Liver (tissue), 9 donors: Measurements from ENCODE around the gene AGPAT3. TPM values are rescaled to one million over a fixed set of nuclear protein-coding genes. Genes with fewer than 3 reads are reported as not detected.

Experiments used
- DNase-seq: peaks from one replicate; pipeline ENCODE4 v3.0.0-alpha.2; 2017; ENCODE audit warnings: low spot score
- H3K27ac ChIP-seq, 2 donors: one replicate each; pipeline ENCODE4 v1.7.0; 2013; ENCODE audit warnings: inconsistent platforms in 2 of 2, low read length in 2 of 2, control low read depth in 1 of 2, low read depth in 1 of 2, mild to moderate bottlenecking in 1 of 2
- H3K27me3 ChIP-seq, 4 donors: one replicate each; pipeline versions ENCODE4 v1.6.1 to v1.7.0; 2013; ENCODE audit warnings: low read length in 3 of 4, inconsistent platforms in 1 of 4, mild to moderate bottlenecking in 1 of 4, moderate library complexity in 1 of 4; ENCODE audit not compliant: control insufficient read depth in 4 of 4, insufficient read depth in 4 of 4
- H3K36me3 ChIP-seq, 4 donors: one replicate each; pipeline versions ENCODE4 v1.6.1 to v1.7.0; 2013; ENCODE audit warnings: low read length in 3 of 4, mild to moderate bottlenecking in 3 of 4, low read depth in 1 of 4, moderate library complexity in 1 of 4; ENCODE audit not compliant: control insufficient read depth in 4 of 4, insufficient read depth in 3 of 4
- H3K4me1 ChIP-seq, 4 donors: one replicate each; pipeline versions ENCODE4 v1.6.1 to v1.7.0; 2013; ENCODE audit warnings: low read length in 3 of 4, mild to moderate bottlenecking in 3 of 4, moderate library complexity in 1 of 4; ENCODE audit not compliant: control insufficient read depth in 4 of 4, insufficient read depth in 4 of 4
- H3K4me3 ChIP-seq, 3 donors: one replicate each; pipeline versions ENCODE4 v1.6.1 to v1.7.0; 2013; ENCODE audit warnings: low read length in 3 of 3, control low read depth in 1 of 3, low read depth in 1 of 3, mild to moderate bottlenecking in 1 of 3
- H3K9ac ChIP-seq, 2 donors: one replicate each; pipeline ENCODE4 v1.7.0; 2013; ENCODE audit warnings: low read length in 2 of 2, mild to moderate bottlenecking in 2 of 2, moderate library complexity in 2 of 2, control low read depth in 1 of 2, low read depth in 1 of 2
- H3K9me3 ChIP-seq, 4 donors: one replicate each; pipeline versions ENCODE4 v1.6.1 to v1.7.0; 2013; ENCODE audit warnings: low read length in 3 of 4; ENCODE audit not compliant: control insufficient read depth in 4 of 4
- ATF3 ChIP-seq: IDR thresholded peaks from 2 replicates; pipeline ENCODE4 v1.6.1; 2016; ENCODE audit warnings: antibody characterized with exemption
- CTCF ChIP-seq: fragments of 150-350 bp; IDR thresholded peaks from 2 replicates; pipeline ENCODE4 v1.5.1; 2017; ENCODE audit warnings: improper control_type of control experiment, low read depth, low read length; ENCODE audit not compliant: missing input control
- EGR1 ChIP-seq, 2 donors: IDR thresholded peaks; 2 replicates each; pipeline ENCODE4 v1.6.1; 2016 to 2018; ENCODE audit warnings: antibody characterized with exemption in 2 of 2, low read depth in 2 of 2
- FOXA2 ChIP-seq: IDR thresholded peaks from 2 replicates; pipeline ENCODE4 v1.6.1; 2016; ENCODE audit warnings: antibody characterized with exemption
- GABPA ChIP-seq, 2 donors: IDR thresholded peaks in 1 of 2; conservative IDR thresholded peaks in 1 of 2; 2 replicates each; pipeline ENCODE4 v1.6.1; 2016; ENCODE audit warnings: antibody characterized with exemption in 2 of 2, mild to moderate bottlenecking in 1 of 2, moderate library complexity in 1 of 2
- HNF4A ChIP-seq, 2 donors: conservative IDR thresholded peaks; 2 replicates each; pipeline ENCODE4 v1.6.1; 2016; ENCODE audit warnings: antibody characterized with exemption in 2 of 2, mild to moderate bottlenecking in 2 of 2
- HNF4G ChIP-seq: IDR thresholded peaks from 2 replicates; pipeline ENCODE4 v1.6.1; 2016; ENCODE audit warnings: antibody characterized with exemption
- JUND ChIP-seq, 2 donors: IDR thresholded peaks; 2 replicates each; pipeline ENCODE4 v1.6.1; 2016; ENCODE audit warnings: antibody characterized with exemption in 2 of 2
- MAX ChIP-seq: IDR thresholded peaks from 2 replicates; pipeline ENCODE4 v1.6.1; 2016; ENCODE audit warnings: antibody characterized with exemption
- NR2F2 ChIP-seq: IDR thresholded peaks from 2 replicates; pipeline ENCODE4 v1.6.1; 2016; ENCODE audit warnings: antibody characterized with exemption
- RAD21 ChIP-seq, 2 donors: IDR thresholded peaks; 2 replicates each; pipeline ENCODE4 v1.6.1; 2016; ENCODE audit warnings: antibody characterized with exemption in 2 of 2, mild to moderate bottlenecking in 2 of 2
- REST ChIP-seq: IDR thresholded peaks from 2 replicates; pipeline ENCODE4 v1.6.1; 2016; ENCODE audit warnings: antibody characterized with exemption, mild to moderate bottlenecking
- RXRA ChIP-seq, 2 donors: IDR thresholded peaks; 2 replicates each; pipeline ENCODE4 v1.6.1; 2017 to 2018; ENCODE audit warnings: antibody characterized with exemption in 2 of 2, mild to moderate bottlenecking in 1 of 2
- SP1 ChIP-seq: IDR thresholded peaks from 2 replicates; pipeline ENCODE4 v1.6.1; 2018; ENCODE audit warnings: antibody characterized with exemption, mild to moderate bottlenecking
- TAF1 ChIP-seq: conservative IDR thresholded peaks from 2 replicates; pipeline ENCODE4 v1.6.1; 2016; ENCODE audit warnings: antibody characterized with exemption, mild to moderate bottlenecking
- YY1 ChIP-seq: IDR thresholded peaks from 2 replicates; pipeline ENCODE4 v1.6.1; 2016; ENCODE audit warnings: antibody characterized with exemption, mild to moderate bottlenecking
- WGBS: extraction: QIAGEN DNeasy Blood & Tissue Kit; methylation state at CpG from one replicate; pipeline ENCODE4 v1.1.7; 2013; 5-methylcytosine and 5-hydroxymethylcytosine counted together
- polyA plus RNA-seq, 2 donors: library from polyadenylated mRNA; stranded (reverse) in 1 of 2; unstranded in 1 of 2; fragments of 200-250 nt in 1 of 2; fragments of >200 nt in 1 of 2; fragmentation: Nextera tagmentation in 1 of 2; extraction: Ambion mirVana in 1 of 2; gene quantifications; one replicate each; pipeline versions ENCODE4 v1.2.1 to v1.2.3, GENCODE V29; 2013 to 2015
- total RNA-seq, 2 donors: library from RNA; depleted of rRNA; stranded (reverse); fragments of >200 nt; gene quantifications; one replicate each; pipeline ENCODE4 v1.2.3, GENCODE V29; 2014
- donor health status: healthy.
- donor health status: healthy.
- donor health status: healthy.
- donor health status: healthy.
- donor health status: healthy.

Gene AGPAT3
- total and polyA plus RNA-seq, 4 donors, result 32.3 to 148 (median 59.8) TPM

- Histone ChIP-seq H3K9ac (no peak overlapping the region), H3K27ac (peak overlapping the region in 1 of 2 donors; percentile 9), H3K4me1 (peaks cover 6 to 52% (median 35%) of the 10 kb centered on the region in 4 donors), H3K36me3 (no peaks in the 10 kb centered on the region), H3K4me3 (no peak overlapping the region), H3K9me3 (no peaks in the 10 kb centered on the region), H3K27me3 (no peaks in the 10 kb centered on the region)
- TF ChIP-seq RAD21 (IDR thresholded peaks at IDR 0.05) (peak in 1 of 2 donors; percentile 35), REST (peak; percentile 49), RXRA (IDR thresholded peaks at IDR 0.05) (peak in 1 of 2 donors; percentile 10), EGR1 (IDR thresholded peaks at IDR 0.05; ENCODE audit: low read depth in 2 of 2) (no peak), JUND (IDR thresholded peaks at IDR 0.05) (peak; percentile 72 to 81), HNF4A (conservative IDR thresholded peaks at IDR 0.05) (peak in 1 of 2 donors; percentile 12), FOXA2 (no peak), ATF3 (no peak)
- WGBS, result 67% methylated on average over 14 of the region's 14 CpGs
- no peak for DNase-seq
These were observed 15.3 kb downstream of the AGPAT3 start for GRCh38 chr21:43880111-43880985.

- Histone ChIP-seq H3K4me1 (peaks cover 8 to 58% (median 38%) of the 10 kb centered on the region in 4 donors), H3K4me3 (no peak overlapping the region), H3K36me3 (no peaks in the 10 kb centered on the region), H3K27ac (no peak overlapping the region), H3K9me3 (no peaks in the 10 kb centered on the region), H3K9ac (no peak overlapping the region), H3K27me3 (no peaks in the 10 kb centered on the region)
- no peak for TF ChIP-seq JUND (IDR thresholded peaks at IDR 0.05)
- no peak for TF ChIP-seq TAF1
- TF ChIP-seq HNF4G, result no peak
- WGBS, result 84% methylated on average over 6 of the region's 6 CpGs
- no peak for DNase-seq
These were observed 16.3 kb downstream of the AGPAT3 start for GRCh38 chr21:43881283-43881682.

- Histone ChIP-seq H3K36me3 (no peaks in the 10 kb centered on the region), H3K4me1 (peaks cover 8 to 58% (median 38%) of the 10 kb centered on the region in 4 donors)
- DNase-seq, result no peak
- TF ChIP-seq YY1 (no peak), NR2F2 (no peak), REST (no peak), RAD21 (IDR thresholded peaks at IDR 0.05) (no peak), SP1 (no peak), MAX (no peak), GABPA (IDR thresholded peaks at IDR 0.05 in 1 of 2, conservative IDR thresholded peaks at IDR 0.05 in 1 of 2) (no peak), ATF3 (no peak), FOXA2 (no peak), HNF4A (conservative IDR thresholded peaks at IDR 0.05) (no peak), RXRA (IDR thresholded peaks at IDR 0.05) (no peak), HNF4G (no peak), CTCF (no peak)
These were observed 16.9 kb downstream of the AGPAT3 start for GRCh38 chr21:43881935-43882334.

More at GRCh38 chr21:43881935-43882334, 16.9 kb downstream of the AGPAT3 start:
- Histone ChIP-seq H3K9me3 (no peaks in the 10 kb centered on the region), H3K4me3 (no peak overlapping the region), H3K27ac (no peak overlapping the region), H3K27me3 (no peaks in the 10 kb centered on the region), H3K9ac (no peak overlapping the region)
- 97% methylated on average over 8 of the region's 8 CpGs for WGBS
